GM19372 (cell line): ENCODE results near the gene TMOD1.
"Not testable (repeated sequence)": the region's sequence is repeated elsewhere in the genome, so short reads cannot be mapped to it uniquely, and the experiment has no call there.

ENCODE experiments used
- ATAC-seq: cut with Tn5 transposase; IDR thresholded peaks from one replicate; pipeline ENCODE4 v1.9.1; 2021; ENCODE audit warnings: mild to moderate bottlenecking, low read depth, moderate library complexity; ENCODE audit not compliant: unreplicated experiment

The TMOD1 gene

GRCh38 chr9:97584778-97585177 is 83.3 kb downstream of the TMOD1 start:
- not testable (repeated sequence) for ATAC-seq

DNA sequence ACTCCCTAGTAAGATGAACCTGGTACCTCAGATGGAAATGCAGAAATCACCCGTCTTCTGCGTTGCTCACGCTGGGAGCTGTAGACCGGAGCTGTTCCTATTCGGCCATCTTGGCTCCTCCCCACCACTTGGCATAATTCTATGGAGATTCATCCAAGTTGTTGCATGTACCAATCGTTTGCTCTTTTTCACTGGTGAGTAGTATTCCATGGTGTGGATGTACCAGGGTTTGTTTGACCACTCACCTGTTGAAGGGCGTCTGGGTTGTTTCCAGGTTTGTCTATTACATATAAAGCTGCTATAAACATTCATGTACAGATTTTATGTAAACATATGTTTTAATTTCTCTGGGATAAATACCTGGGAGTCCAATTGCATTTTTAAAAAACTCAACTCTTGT is 85.4 kb downstream of the TMOD1 start:
- not testable (repeated sequence) for ATAC-seq

DNA sequence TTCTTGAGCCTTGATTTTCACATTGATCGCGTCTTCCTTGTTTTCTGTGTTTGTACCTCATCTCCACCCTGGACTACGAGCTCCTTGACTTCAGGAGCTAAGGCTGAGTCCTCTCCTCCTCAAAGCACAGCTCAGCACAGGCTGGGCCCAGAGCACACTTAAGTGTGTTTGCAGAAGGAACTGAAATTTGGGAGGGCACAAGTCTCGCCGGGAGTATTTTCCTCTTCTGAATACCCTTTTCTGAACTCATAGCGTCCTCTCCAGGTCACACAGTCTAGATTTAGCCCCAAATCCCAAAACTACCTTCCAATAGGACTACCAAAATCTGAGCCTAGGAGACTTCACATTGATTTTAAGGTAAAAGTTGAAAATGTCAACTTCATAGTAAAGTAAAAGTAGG is 90.1 kb downstream of the TMOD1 start:
- no peak for ATAC-seq

DNA sequence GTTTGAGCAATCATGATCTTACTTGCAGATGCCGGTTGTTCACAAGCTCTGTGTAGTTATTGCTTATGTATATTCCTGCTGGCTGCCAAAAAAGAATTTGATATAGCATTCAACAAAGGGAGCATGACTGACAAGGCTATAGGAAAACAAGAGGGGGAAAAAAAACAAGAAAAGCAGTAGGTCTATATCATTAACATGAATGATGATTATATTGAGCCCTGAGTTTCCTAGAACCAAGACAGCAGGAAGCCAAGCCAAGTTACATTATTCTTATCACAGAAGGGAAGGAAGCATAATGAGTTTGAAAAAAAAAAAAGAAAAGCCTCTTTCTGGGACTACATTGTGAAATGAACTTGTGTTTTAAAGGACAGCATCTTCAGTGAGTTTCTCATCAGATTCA is 90.7 kb downstream of the TMOD1 start:
- no peak for ATAC-seq

DNA sequence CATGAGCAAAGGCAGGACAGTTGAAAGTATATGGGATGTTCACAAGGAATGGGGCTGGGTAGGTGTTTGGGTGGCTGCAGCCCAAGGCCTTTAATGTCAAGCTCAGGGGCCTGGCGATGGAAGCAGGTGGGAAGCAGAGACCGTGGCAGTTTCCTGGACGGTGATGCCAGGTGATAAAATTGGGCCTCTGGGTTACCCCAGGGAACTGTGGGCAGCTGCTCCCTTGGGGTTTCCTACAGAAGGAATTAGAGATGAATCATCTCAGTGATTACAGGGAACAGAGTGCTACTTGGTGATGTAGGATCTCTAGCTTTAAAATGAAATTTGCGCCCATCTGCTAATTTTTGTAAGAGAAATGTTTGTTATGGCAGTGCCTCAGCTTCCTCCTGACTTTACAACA is 92.5 kb downstream of the TMOD1 start:
- ATAC-seq = no peak

DNA sequence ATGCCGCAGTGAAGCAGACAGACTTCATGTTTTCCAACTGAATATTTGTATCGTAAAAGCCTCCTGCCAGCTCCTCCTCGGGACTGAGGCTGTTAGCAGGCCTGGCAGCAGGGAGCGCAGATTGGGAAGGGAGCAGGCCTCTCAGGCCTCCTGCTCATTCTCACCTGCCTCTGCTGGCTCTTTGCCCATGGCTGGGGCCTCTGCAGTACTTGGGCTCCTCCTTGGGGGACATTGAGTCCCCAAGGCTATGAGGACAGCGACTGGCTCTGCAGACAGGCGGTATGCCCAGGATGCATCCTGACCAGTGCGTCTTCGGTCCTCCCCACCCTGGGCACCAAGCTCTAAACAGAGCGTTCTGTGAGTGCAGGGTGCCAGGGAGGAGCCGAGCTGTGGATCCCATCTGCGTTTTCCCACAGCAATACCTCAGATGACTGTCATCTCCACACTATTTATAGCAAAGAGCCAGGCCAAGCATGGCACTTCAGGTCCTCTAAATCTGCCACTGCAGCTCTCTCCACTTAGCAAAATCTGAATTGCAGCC is 93.0 kb downstream of the TMOD1 start:
- ATAC-seq = no peak

DNA sequence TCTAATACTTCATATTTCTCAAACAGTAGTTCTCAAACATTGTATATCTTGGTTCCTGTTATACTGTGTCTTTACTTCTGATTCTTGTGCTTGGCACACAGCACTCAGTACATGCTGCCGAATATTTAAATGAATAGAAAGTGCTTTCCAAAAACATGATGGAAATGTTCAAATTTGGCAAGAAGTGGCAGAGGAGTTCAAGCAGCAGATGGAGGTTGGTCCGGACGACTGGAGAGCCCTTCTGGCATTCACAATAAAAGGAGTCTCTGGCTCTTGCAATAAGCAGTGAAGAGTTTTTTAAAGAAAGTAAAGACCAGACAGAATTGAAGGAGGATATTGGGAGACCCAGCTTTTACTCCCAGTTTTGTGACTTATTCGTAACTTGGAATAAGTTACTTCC is 95.4 kb downstream of the TMOD1 start:
- ATAC-seq = no peak

DNA sequence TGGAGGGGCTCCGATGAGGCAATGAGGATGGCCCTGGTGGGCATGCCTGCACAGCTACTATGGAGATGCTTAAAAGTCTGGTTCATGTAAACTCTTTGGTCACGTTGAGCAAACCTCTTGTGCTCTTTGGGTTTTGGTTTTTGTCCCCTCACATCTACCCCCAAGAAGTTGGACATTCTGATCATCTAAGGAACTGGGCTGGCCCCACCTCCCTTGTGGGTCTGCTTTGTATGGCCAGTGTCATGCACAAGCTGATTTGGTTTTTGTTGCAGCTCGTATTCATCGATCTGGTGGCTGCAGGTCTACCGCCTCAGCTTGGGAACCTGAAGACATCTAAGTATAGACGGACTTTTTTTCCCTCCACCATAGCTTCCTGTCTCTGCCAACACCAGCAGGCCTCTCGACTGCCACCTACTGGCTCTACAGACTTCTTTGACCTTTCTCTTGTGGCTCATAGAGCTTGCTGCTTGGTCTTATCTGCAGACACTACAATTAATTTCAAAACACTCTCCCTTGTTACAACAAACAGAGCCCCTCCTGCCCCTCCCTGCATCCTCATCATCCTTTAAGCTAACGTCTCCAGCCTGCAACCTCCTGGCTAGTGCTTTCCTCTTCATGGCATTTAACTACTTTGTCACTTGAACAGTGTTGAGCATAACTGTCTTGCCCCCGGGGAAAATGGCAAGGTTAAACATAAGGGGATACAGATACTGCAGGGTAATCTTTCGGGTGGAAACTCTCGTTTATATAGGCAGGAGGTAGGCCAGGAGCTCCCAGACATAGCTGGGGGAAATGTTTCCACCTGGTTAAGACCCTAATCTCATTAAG is 97.2 kb downstream of the TMOD1 start:
- peak; percentile 89 for ATAC-seq

GRCh38 chr9:97599314-97599846 is 97.9 kb downstream of the TMOD1 start:
- no peak for ATAC-seq

DNA sequence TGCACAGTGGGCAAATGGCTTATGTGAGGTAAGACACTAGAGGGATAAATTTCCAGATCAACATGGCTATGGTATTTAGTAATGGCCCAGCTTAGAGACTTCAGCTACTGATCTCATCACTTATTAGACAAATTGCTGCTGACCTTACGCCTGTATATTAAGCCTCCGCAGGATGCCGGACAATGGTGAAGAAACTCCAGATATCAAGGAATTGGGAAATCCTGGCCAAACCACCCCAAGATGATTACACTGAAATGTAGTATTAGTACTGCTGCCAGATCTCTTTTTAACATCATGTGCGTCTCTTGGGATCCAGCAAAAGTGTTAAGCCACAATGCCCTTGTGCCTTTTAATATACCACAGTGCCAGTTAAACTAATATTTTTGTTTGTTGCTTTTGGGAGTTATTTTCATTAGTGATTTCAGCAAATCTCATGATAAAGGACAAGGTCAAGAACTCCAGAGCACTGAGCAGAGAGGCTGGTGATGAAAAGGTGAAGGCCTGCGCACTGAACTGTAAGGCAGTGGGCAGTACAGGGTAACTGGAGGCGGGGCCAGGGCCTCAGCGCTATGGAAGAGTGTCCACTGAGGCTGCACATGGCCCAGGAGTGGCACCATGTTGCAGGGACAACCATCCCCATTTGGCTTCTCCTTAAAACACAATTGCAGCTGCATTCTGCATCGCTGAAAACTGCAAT is 99.2 kb downstream of the TMOD1 start:
- ATAC-seq = no peak

- ATAC-seq = no peak
Measured at GRCh38 chr9:97601228-97601898, 99.9 kb downstream of the TMOD1 start.

GRCh38 chr9:97602430-97602829 is 101.0 kb downstream of the TMOD1 start:
- no peak for ATAC-seq

DNA sequence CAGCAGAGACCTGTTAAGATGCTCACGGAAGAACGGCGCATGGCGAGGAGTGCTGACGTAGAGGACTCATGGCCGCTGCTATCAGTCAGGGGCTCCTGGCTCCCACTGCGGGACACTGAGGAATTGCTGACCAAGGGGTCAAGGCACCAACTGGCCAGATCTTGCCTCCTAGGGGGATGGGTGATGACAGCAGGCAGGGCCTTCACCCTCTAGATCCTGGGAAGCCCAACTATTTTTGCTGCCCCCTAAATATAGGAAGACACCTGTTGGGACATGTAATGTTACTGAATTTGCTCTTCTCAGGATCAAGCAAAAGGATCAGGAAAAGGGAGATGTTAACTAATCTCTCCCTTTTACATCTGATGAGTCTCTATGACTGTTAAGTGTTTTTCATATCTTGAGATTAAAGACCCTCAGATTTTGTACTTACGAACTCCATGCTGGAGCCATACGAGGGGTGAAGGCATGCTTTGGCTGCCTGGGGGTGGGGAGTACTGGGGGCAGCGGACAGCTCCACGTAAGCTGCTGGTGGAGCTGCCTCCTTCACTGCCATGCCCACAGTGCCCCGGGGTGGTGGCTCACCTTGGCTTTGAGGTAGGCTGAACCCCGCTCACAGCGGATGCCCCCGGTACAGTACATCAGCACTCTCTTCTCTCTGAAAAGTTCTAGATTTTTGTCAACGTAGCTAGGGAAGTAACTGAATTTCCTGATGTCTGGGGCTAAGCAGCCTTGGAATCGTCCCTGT is 103.6 kb downstream of the TMOD1 start:
- ATAC-seq = no peak

GRCh38 chr9:97615439-97616072 is 114.1 kb downstream of the TMOD1 start:
- ATAC-seq = no peak

- ATAC-seq = peak; percentile 53
Measured at GRCh38 chr9:97617939-97618416, 116.5 kb downstream of the TMOD1 start.

DNA sequence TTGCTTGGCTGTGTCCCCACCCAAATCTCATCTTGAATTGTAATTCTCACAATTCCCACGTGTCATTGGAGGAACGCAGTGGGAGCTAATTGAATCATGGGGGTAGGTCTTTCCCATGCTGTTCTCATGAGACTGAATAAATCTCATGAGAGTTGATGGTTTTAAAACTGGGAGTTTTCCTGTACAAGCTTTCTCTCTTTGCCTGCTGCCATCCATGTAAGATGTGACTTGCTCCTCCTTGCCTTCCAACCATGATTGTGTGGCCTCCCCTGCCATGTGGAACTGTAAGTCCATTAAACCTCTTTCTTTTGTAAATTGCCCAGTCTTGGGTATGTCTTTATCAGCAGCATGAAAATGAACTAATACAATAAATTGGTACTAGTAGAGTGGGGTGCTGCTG is 118.6 kb downstream of the TMOD1 start:
- not testable (repeated sequence) for ATAC-seq

- not testable (repeated sequence) for ATAC-seq
Measured at GRCh38 chr9:97622483-97622882, 121.0 kb downstream of the TMOD1 start.

DNA sequence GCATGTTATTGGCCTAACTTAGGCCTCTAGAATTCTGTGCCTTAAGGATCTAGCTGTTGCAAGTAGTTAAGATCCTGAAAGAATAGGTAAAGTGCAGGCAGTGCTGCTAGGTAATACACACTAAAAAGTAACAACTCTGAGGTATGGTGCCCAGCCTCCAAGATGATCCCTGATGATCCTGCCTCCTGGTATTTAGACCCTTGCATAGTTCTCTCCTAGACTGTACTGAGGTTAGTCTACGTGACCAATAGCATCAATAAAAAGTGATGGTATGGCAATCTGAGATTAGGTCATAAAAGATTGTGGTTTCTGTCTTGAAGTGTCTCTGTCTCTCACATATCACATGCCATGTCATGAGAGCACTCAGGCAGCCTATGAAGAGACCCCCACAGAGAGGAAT is 122.5 kb downstream of the TMOD1 start:
- ATAC-seq = no peak

DNA sequence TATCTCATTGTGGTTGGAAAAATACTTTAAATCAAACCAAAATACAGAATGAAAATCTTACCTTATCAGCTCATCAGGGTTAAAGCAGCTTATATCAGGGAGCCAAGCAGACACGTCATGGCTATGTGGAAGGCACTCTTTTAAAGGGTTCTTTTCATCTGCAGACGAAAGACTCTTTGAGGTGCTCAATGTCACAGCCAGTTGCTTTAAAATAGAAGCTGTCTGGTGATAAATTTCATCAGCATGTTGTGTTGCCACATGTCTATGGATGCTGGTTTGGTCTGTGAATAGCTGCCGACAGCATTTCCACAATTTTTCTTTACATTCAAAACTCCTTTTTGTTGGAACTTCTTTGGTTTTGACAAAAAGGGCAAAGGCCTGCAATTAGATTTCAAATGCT is 124.2 kb downstream of the TMOD1 start:
- no peak for ATAC-seq

- ATAC-seq = no peak
Measured at GRCh38 chr9:97627624-97628023, 126.2 kb downstream of the TMOD1 start.
